Colonic mucosa (tissue), 4 donors: ENCODE data around the gene VPREB3. TPM values are rescaled to one million over a fixed set of nuclear protein-coding genes. Genes with fewer than 3 reads are reported as not detected.

Experiments used
- DNase-seq: peaks from one replicate; pipeline ENCODE4 v3.0.0-alpha.2; 2020
- H3K27ac ChIP-seq: fragments of 200-600 bp; one replicate; pipeline ENCODE4 v1.8.0; 2021
- H3K27me3 ChIP-seq: fragments of 200-600 bp; one replicate; pipeline ENCODE4 v1.8.0; 2021
- H3K36me3 ChIP-seq: fragments of 200-600 bp; one replicate; pipeline ENCODE4 v1.8.0; 2021
- H3K4me1 ChIP-seq: fragments of 200-600 bp; one replicate; pipeline ENCODE4 v1.8.0; 2021; ENCODE audit warnings: mild to moderate bottlenecking
- H3K4me3 ChIP-seq: fragments of 200-600 bp; one replicate; pipeline ENCODE4 v1.8.0; 2021
- H3K9ac ChIP-seq, 2 donors: one replicate each; pipeline ENCODE4 v1.7.0; 2013; ENCODE audit warnings: control low read depth in 2 of 2, low read depth in 2 of 2, low read length in 2 of 2
- H3K9me3 ChIP-seq: fragments of 200-600 bp; one replicate; pipeline ENCODE4 v1.8.0; 2021
- CTCF ChIP-seq: fragments of 200-600 bp; IDR thresholded peaks from one replicate; pipeline ENCODE4 v1.8.0; 2022; ENCODE audit warnings: antibody characterized with exemption, mild to moderate bottlenecking
- intact Hi-C: fragments of 100-400 bp; cut with DNase I; formaldehyde crosslinking; loops from one replicate; pipeline ENCODE4 v1.14.1; 2022
- total RNA-seq, 2 donors: library from RNA; stranded (reverse); fragmentation: NEBNext Ultra II Directional in 1 of 2; extraction: Animal tissue kit (Norgen Biotek cat#: 25700) in 1 of 2; gene quantifications; one replicate each; pipeline ENCODE4 v1.2.1, GENCODE V29; 2021
- donor health status: healthy.
- donor health status: DM: no; HTN: no; CAD: no.
- donor health status: DM: no; HTN: no; CAD: no.

The VPREB3 gene
- total RNA-seq, 2 donors from 2014 or later, result 1.2 to 1.9 TPM

- Histone ChIP-seq H3K9ac (no peak overlapping the region), H3K27ac (no peak overlapping the region)
- no peak for DNase-seq
Measured at GRCh38 chr22:23782252-23782651, 28.0 kb upstream of the VPREB3 start.

GRCh38 chr22:23781511-23782183 lies 27.4 kb upstream of the VPREB3 start:
- no peak overlapping the region for H3K27ac ChIP-seq
- H3K9me3 ChIP-seq, result no peaks in the 10 kb centered on the region
- H3K4me3 ChIP-seq, result no peak overlapping the region
- no peak for TF ChIP-seq CTCF
- intact Hi-C loops, result no loop called here
- H3K4me1 ChIP-seq, result no peaks in the 10 kb centered on the region
- no peaks in the 10 kb centered on the region for H3K36me3 ChIP-seq
- DNase-seq, result no peak
- no peaks in the 10 kb centered on the region for H3K27me3 ChIP-seq
- H3K9ac ChIP-seq, result no peak overlapping the region

More at GRCh38 chr22:23782252-23782651, 28.0 kb upstream of the VPREB3 start:
- no peaks in the 10 kb centered on the region for H3K4me1 ChIP-seq
- intact Hi-C loops, result no loop called here
- no peaks in the 10 kb centered on the region for H3K36me3 ChIP-seq
- no peak for TF ChIP-seq CTCF
- no peaks in the 10 kb centered on the region for H3K9me3 ChIP-seq
- no peak overlapping the region for H3K4me3 ChIP-seq
- H3K27me3 ChIP-seq, result no peaks in the 10 kb centered on the region

GRCh38 chr22:23781065-23781464 lies 26.8 kb upstream of the VPREB3 start:
- H3K4me3 ChIP-seq, result no peak overlapping the region
- no peaks in the 10 kb centered on the region for H3K27me3 ChIP-seq
- no peaks in the 10 kb centered on the region for H3K4me1 ChIP-seq
- no peaks in the 10 kb centered on the region for H3K9me3 ChIP-seq
- DNase-seq, result no peak
- intact Hi-C loops, result no loop called here
- no peak for TF ChIP-seq CTCF
- no peak overlapping the region for H3K27ac ChIP-seq
- no peak overlapping the region for H3K9ac ChIP-seq
- no peaks in the 10 kb centered on the region for H3K36me3 ChIP-seq

GRCh38 chr22:23780146-23780748 lies 26.0 kb upstream of the VPREB3 start:
- H3K4me1 ChIP-seq, result no peaks in the 10 kb centered on the region
- no peaks in the 10 kb centered on the region for H3K36me3 ChIP-seq
- intact Hi-C loops, result no loop called here
- DNase-seq, result no peak
- no peaks in the 10 kb centered on the region for H3K9me3 ChIP-seq
- no peak overlapping the region for H3K4me3 ChIP-seq
- no peak overlapping the region for H3K27ac ChIP-seq
- no peak overlapping the region for H3K9ac ChIP-seq
- no peak for TF ChIP-seq CTCF
- H3K27me3 ChIP-seq, result no peaks in the 10 kb centered on the region

- Histone ChIP-seq H3K9ac (no peak overlapping the region), H3K9me3 (no peaks in the 10 kb centered on the region), H3K36me3 (no peaks in the 10 kb centered on the region), H3K4me3 (no peak overlapping the region), H3K27me3 (no peaks in the 10 kb centered on the region), H3K27ac (no peak overlapping the region), H3K4me1 (no peaks in the 10 kb centered on the region)
- intact Hi-C loops, result no loop called here
- TF ChIP-seq CTCF, result no peak
- no peak for DNase-seq
Measured at GRCh38 chr22:23779731-23780130, 25.5 kb upstream of the VPREB3 start.
